NB4 (cell line): ENCODE data around the gene KNCN.

ENCODE experiments used
- CTCF ChIP-seq: IDR thresholded peaks from one replicate; pipeline ENCODE4 v1.5.1; 2012; ENCODE audit warnings: low read depth, low read length
- MAX ChIP-seq: IDR thresholded peaks from 2 replicates; pipeline ENCODE4 v1.6.1; 2011; ENCODE audit warnings: low read depth, low read length
- MYC ChIP-seq: IDR thresholded peaks from 2 replicates; pipeline ENCODE4 v1.6.1; 2011; ENCODE audit warnings: low read depth, low read length
- POLR2A ChIP-seq: IDR thresholded peaks from 2 replicates; pipeline ENCODE4 v1.6.1; 2011; ENCODE audit warnings: mild to moderate bottlenecking; ENCODE audit not compliant: insufficient read length; ENCODE audit errors: extremely low read depth

GRCh38 chr1:46575300-46575699, 23.9 kb upstream of the KNCN start:
- TF ChIP-seq CTCF (no peak), POLR2A (no peak), MYC (no peak), MAX (no peak)
